H1 (cell line): ENCODE results near the gene PPIL6. TPM values are rescaled to one million over a fixed set of nuclear protein-coding genes. Genes with fewer than 3 reads are reported as not detected.

ENCODE experiments used
- ATF3 ChIP-seq: IDR thresholded peaks from 2 replicates; pipeline ENCODE4 v1.6.1; 2011; ENCODE audit warnings: low read depth, mild to moderate bottlenecking, low read length; ENCODE audit not compliant: insufficient read depth
- KDM1A ChIP-seq: fragments of 200-600, 300-600 bp; sonication (generic); IDR thresholded peaks from 2 replicates; pipeline ENCODE4 v1.7.1; 2016; ENCODE audit warnings: mild to moderate bottlenecking, low read length, borderline replicate concordance
- ZNF274 ChIP-seq: IDR thresholded peaks from 2 replicates; pipeline ENCODE4 v1.7.0; 2012; ENCODE audit warnings: low read length, borderline replicate concordance; ENCODE audit errors: extremely low read depth
- polyA plus RNA-seq, 7 experiments: library from polyadenylated mRNA; depleted of rRNA in 3 of 7; stranded (reverse) in 5 of 7; unstranded in 2 of 7; fragments of >200 nt in 5 of 7; fragments of 200-250 nt in 2 of 7; gene quantifications; 1 replicate in 5 of 7; 2 replicates in 1 of 7; 4 replicates in 1 of 7; pipeline versions ENCODE4 v1.2.1 to v1.2.3, GENCODE V29; 2011 to 2013; ENCODE audit warnings: missing spikeins in 2 of 7, mixed read lengths in 2 of 7
- total RNA-seq: library from RNA; stranded (reverse); fragmentation: NEBNext Ultra II Directional; extraction: Animal tissue kit (Norgen Biotek cat#: 25700); gene quantifications from 2 replicates; pipeline ENCODE4 v1.2.1, GENCODE V29; 2021

The PPIL6 gene
- total and polyA plus RNA-seq, 2 of the 8 experiments (the other 6 are each of a cell fraction or from before 2014, with no cell fraction given): 0.42 to 1.3 TPM

GRCh38 chr6:109360281-109360680 lies 80.1 kb downstream of the PPIL6 start (continued):
- no peak for TF ChIP-seq ZNF274
- TF ChIP-seq ATF3: no peak
- TF ChIP-seq KDM1A: no peak
